ENCODE data around the gene LRRC8E.

Gene LRRC8E

DNA sequence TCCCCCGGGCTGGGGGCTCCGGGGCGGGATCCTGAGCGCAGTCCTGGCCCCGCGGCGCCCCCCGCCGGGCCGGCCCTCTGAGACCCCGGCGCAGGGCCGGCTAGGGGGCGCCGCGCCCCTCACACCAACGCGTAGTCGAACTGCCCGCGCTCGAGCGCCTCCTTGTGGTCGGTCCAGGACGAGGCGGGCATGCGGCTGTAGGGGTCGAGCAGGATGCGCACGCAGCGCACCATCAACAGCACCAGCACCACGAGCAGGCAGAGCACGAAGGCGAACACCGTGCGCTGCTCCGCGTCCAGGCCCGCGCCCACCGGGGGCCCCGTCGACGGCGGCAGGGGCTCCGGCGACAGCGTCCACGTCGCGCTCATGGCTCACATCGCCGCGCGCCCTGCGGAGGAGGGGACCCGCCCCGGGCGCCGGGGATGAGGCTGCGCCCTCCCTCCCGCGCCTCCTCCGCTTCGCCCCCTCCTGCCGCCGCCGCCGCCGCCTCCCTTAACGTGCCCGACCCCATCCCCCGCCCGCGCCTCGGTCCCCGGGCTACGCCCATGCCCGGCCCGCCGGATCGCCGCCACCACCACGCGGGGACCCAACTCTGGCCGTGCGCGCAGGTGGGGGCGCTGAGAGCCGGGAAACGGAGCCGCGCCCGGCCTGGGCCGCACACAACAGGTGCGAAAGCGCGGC is 37.0 kb downstream of the LRRC8E start:
- H3K9ac ChIP-seq (ENCODE audit: low read depth, low read length, poor library complexity, severe bottlenecking) = no peak overlapping the region
- H4K20me1 ChIP-seq (ENCODE audit: insufficient read depth, low read length, poor library complexity, severe bottlenecking) = peaks cover 8% of the 10 kb centered on the region
- H3K9me3 ChIP-seq (ENCODE audit: insufficient read depth, low read depth, low read length) = no peaks in the 10 kb centered on the region
- no peaks in the 10 kb centered on the region for H3K79me2 ChIP-seq (ENCODE audit: insufficient read depth, low read length)
- H2AFZ ChIP-seq (ENCODE audit: low read length) = peak overlapping the region; percentile 87; the same call in 1 of the 2 replicates
- peak overlapping the region; percentile 72 for H3K4me2 ChIP-seq (ENCODE audit: low read depth, low read length, poor library complexity, severe bottlenecking)
- no peaks in the 10 kb centered on the region for H3K9me2 ChIP-seq (replicated peaks; ENCODE audit: low read depth, low read length)
- peaks cover 10% of the 10 kb centered on the region for H3K4me1 ChIP-seq (ENCODE audit: insufficient read depth, low read length, poor library complexity, severe bottlenecking)
- TF ChIP-seq EZH2phosphoT487 (IDR thresholded peaks at IDR 0.05; ENCODE audit: borderline replicate concordance) = no peak
- TF ChIP-seq, protein P1, sequence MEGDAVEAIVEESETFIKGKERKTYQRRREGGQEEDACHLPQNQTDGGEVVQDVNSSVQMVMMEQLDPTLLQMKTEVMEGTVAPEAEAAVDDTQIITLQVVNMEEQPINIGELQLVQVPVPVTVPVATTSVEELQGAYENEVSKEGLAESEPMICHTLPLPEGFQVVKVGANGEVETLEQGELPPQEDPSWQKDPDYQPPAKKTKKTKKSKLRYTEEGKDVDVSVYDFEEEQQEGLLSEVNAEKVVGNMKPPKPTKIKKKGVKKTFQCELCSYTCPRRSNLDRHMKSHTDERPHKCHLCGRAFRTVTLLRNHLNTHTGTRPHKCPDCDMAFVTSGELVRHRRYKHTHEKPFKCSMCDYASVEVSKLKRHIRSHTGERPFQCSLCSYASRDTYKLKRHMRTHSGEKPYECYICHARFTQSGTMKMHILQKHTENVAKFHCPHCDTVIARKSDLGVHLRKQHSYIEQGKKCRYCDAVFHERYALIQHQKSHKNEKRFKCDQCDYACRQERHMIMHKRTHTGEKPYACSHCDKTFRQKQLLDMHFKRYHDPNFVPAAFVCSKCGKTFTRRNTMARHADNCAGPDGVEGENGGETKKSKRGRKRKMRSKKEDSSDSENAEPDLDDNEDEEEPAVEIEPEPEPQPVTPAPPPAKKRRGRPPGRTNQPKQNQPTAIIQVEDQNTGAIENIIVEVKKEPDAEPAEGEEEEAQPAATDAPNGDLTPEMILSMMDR (conservative IDR thresholded peaks at IDR 0.05; ENCODE audit: low read length) = peak; percentile 89
- peak overlapping the region; percentile 69 for H3K4me3 ChIP-seq (ENCODE audit: low read length, poor library complexity, severe bottlenecking)
- no peaks in the 10 kb centered on the region for H3K36me3 ChIP-seq (ENCODE audit: insufficient read depth, low read length)
- no peaks in the 10 kb centered on the region for H3F3A ChIP-seq (ENCODE audit: low read depth)
- H3K27me3 ChIP-seq (ENCODE audit: insufficient read depth, low read length, poor library complexity, severe bottlenecking) = no peaks in the 10 kb centered on the region

DNA sequence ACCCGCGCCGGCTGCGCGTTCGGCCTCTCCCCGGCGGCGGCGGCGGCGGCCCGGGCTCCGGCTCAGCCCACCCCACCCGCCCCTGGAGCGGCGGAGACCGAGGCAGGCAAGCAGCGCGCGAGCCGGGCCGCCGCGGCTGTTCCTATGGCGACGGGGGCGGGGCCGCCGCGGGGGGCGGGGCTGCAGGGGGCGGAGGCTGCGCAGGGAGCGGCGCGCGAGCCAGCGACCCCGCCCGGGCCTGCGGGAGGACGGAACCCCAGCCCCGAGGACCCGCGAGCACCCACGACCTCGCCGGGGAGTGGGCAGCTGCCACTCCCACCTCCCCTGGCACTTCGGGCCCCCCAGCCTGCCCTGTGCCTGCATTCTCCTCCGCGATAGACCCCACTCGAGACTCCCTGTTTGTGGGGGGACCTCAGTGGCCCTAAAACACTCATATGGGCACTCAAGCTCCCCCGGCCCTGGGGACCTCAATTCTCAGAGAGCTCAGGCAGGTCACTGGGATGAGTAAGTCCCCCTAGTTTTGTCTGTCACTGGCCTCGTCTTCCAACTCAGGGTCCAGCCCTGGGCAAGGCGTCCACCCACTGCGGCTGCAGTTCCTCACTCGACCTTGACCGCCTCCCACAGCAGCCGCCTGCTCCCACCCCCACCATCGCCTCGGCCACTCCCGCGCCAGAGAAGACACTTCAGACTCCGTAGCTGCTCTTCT is 37.9 kb downstream of the LRRC8E start, which contains the start of gene CTXN1:
CTXN1 (minus strand) TSS at position 115 of the 706 bp plus-strand sequence. CDS start 597 bp downstream, outside the sequence.
- peaks cover 6% of the 10 kb centered on the region for H4K20me1 ChIP-seq (ENCODE audit: insufficient read depth, low read length, poor library complexity, severe bottlenecking)
- peaks cover 8% of the 10 kb centered on the region for H3K4me1 ChIP-seq (ENCODE audit: insufficient read depth, low read length, poor library complexity, severe bottlenecking)
- H2AFZ ChIP-seq (ENCODE audit: low read length) = peak within 1 kb of the TSS; percentile 87; the same call in 1 of the 2 replicates
- H3K9me2 ChIP-seq (replicated peaks; ENCODE audit: low read depth, low read length) = no peaks in the 10 kb centered on the region
- no peaks in the 10 kb centered on the region for H3K79me2 ChIP-seq (ENCODE audit: insufficient read depth, low read length)
- no peaks in the 10 kb centered on the region for H3F3A ChIP-seq (ENCODE audit: low read depth)
- H3K4me2 ChIP-seq (ENCODE audit: low read depth, low read length, poor library complexity, severe bottlenecking) = peak within 1 kb of the TSS; percentile 72
- H3K36me3 ChIP-seq (ENCODE audit: insufficient read depth, low read length) = no peaks in the 10 kb centered on the region
- H3K4me3 ChIP-seq (ENCODE audit: low read length, poor library complexity, severe bottlenecking) = peak within 1 kb of the TSS; percentile 69
- TF ChIP-seq, protein P1 (conservative IDR thresholded peaks at IDR 0.05; ENCODE audit: low read length) = no peak
- no peak for TF ChIP-seq EZH2phosphoT487 (IDR thresholded peaks at IDR 0.05; ENCODE audit: borderline replicate concordance)
- H3K9me3 ChIP-seq (ENCODE audit: insufficient read depth, low read depth, low read length) = no peaks in the 10 kb centered on the region
- H3K27me3 ChIP-seq (ENCODE audit: insufficient read depth, low read length, poor library complexity, severe bottlenecking) = no peaks in the 10 kb centered on the region
- no peak within 1 kb of the TSS for H3K9ac ChIP-seq (ENCODE audit: low read depth, low read length, poor library complexity, severe bottlenecking)

DNA sequence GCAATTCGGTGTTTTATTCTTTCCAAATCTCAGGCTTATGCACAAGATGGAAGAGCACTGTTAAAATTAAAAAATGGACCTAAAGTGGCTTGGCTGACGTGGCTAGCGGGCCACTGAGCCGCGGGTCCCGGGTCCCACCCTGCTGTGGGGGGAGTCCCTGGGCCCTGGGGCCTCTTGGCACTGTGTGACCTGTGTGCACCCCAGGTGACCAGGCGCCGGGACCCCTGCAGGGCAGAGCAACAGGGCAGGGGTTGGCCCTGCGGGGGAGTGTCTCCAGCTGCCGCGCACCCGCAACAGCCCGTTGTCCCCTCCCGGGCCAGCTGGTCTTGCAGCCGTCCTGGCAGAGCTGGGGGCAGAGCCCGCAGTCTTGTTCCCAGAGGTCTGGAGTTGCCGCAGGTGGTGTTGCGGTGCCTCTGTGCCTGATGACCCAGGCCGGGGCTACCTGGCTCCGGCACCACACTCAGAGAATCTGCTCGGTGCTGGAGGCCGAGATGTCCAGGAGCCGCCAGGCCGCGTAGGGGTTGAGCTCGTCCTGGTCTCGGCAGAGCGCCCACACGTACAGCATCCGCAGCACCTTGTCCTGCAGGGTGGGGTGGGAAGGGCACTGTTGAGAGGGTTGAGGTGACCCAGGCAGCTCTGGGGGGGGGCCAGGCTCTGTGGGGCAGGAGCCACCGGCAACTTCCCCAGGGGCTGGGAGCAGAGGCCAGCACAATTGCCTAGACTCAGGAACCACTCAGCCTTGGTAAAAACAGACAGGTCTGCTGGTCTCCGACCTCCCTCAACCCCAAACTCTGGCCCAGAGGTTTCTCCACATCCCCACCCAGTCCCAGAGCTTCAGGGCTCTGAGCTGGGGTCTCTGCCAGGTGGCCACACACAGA is 38.7 kb downstream of the LRRC8E start:
- no peaks in the 10 kb centered on the region for H3K9me2 ChIP-seq (replicated peaks; ENCODE audit: low read depth, low read length)
- peak overlapping the region; percentile 59 for H3K4me2 ChIP-seq (ENCODE audit: low read depth, low read length, poor library complexity, severe bottlenecking)
- no peaks in the 10 kb centered on the region for H3K27me3 ChIP-seq (ENCODE audit: insufficient read depth, low read length, poor library complexity, severe bottlenecking)
- H3F3A ChIP-seq (ENCODE audit: low read depth) = no peaks in the 10 kb centered on the region
- TF ChIP-seq EZH2phosphoT487 (IDR thresholded peaks at IDR 0.05; ENCODE audit: borderline replicate concordance) = no peak
- TF ChIP-seq, protein P1 (conservative IDR thresholded peaks at IDR 0.05; ENCODE audit: low read length) = no peak
- H4K20me1 ChIP-seq (ENCODE audit: insufficient read depth, low read length, poor library complexity, severe bottlenecking) = peaks cover 2% of the 10 kb centered on the region
- no peak overlapping the region for H2AFZ ChIP-seq (ENCODE audit: low read length)
- H3K4me3 ChIP-seq (ENCODE audit: low read length, poor library complexity, severe bottlenecking) = no peak overlapping the region
- no peaks in the 10 kb centered on the region for H3K79me2 ChIP-seq (ENCODE audit: insufficient read depth, low read length)
- peaks cover 3% of the 10 kb centered on the region for H3K4me1 ChIP-seq (ENCODE audit: insufficient read depth, low read length, poor library complexity, severe bottlenecking)
- no peaks in the 10 kb centered on the region for H3K9me3 ChIP-seq (ENCODE audit: insufficient read depth, low read depth, low read length)
- no peak overlapping the region for H3K9ac ChIP-seq (ENCODE audit: low read depth, low read length, poor library complexity, severe bottlenecking)
- peaks cover 4% of the 10 kb centered on the region; the same call in 1 of the 2 replicates for H3K36me3 ChIP-seq (ENCODE audit: insufficient read depth, low read length)
